GM12878 (cell line): ENCODE results near the gene BCS1L. TPM values are rescaled to one million over a fixed set of nuclear protein-coding genes. Genes with fewer than 3 reads are reported as not detected.
A peak's percentile ranks its signal among the peaks of the same experiment; 100 is the strongest.

Experiments
- CTCF ChIP-seq, 3 experiments: IDR thresholded peaks in 2 of 3; conservative IDR thresholded peaks in 1 of 3; 2 replicates each; pipeline ENCODE4 v1.5.1; 2011; ENCODE audit warnings: low read depth in 3 of 3, low read length in 3 of 3, mild to moderate bottlenecking in 3 of 3, control low read depth in 2 of 3, moderate library complexity in 2 of 3, inconsistent platforms in 1 of 3, mixed read lengths in 1 of 3; ENCODE audit not compliant: control insufficient read depth in 2 of 3, insufficient read depth in 1 of 3; ENCODE audit errors: extremely low read depth in 1 of 3
- HCFC1 ChIP-seq: fragments of 150-350 bp; IDR thresholded peaks from 2 replicates; pipeline ENCODE4 v1.6.1; 2014; ENCODE audit warnings: low read length
- HDGF ChIP-seq: fragments of 450-650 bp; IDR thresholded peaks from 2 replicates; pipeline ENCODE4 v1.6.1; 2016; ENCODE audit warnings: antibody characterized with exemption
- SMARCA5 ChIP-seq: fragments of 450-650 bp; IDR thresholded peaks from 2 replicates; pipeline ENCODE4 v1.6.1; 2017; ENCODE audit warnings: mild to moderate bottlenecking
- SPI1 ChIP-seq: IDR thresholded peaks from 2 replicates; pipeline ENCODE4 v1.6.1; 2011; ENCODE audit warnings: low read depth, mild to moderate bottlenecking, low read length, moderate library complexity, borderline replicate concordance; ENCODE audit not compliant: insufficient read depth
- YBX1 ChIP-seq: fragments of 450-650 bp; IDR thresholded peaks from 2 replicates; pipeline ENCODE4 v1.6.1; 2016; ENCODE audit warnings: antibody characterized with exemption
- polyA plus RNA-seq, 11 experiments: library from polyadenylated mRNA; depleted of rRNA in 4 of 11; unstranded in 6 of 11; stranded (reverse) in 5 of 11; fragments of >200 nt; fragmentation: Nextera tagmentation in 4 of 11; fragmentation: Illumina TruSeq in 1 of 11; extraction: Ambion mirVana in 4 of 11; extraction: Trizol in 1 of 11; gene quantifications; 1 replicate in 1 of 11; 2 replicates in 10 of 11; pipeline versions ENCODE4 v1.2.1 to v1.2.3, GENCODE V29; 2011 to 2016; ENCODE audit warnings: inconsistent platforms in 2 of 11, missing spikeins in 2 of 11, low read depth in 1 of 11
- total RNA-seq, 4 experiments: library from RNA; depleted of rRNA in 3 of 4; stranded (reverse); fragments of >200 nt in 3 of 4; fragmentation: Illumina TruSeq in 1 of 4; extraction: Trizol in 1 of 4; gene quantifications; 2 replicates each; pipeline versions ENCODE4 v1.2.1 to v1.2.3, GENCODE V29; 2013 to 2021
- TF ChIP-seq, protein P1 (sequence below): fragments of 450-650 bp; IDR thresholded peaks from 2 replicates; pipeline ENCODE4 v1.6.1; 2016; ENCODE audit warnings: mild to moderate bottlenecking

The BCS1L gene
- total and polyA plus RNA-seq, 10 of the 15 experiments (the other 5 are each of a cell fraction or from before 2014, with no cell fraction given), result 40.4 to 114 (median 65.2) TPM

GRCh38 chr2:218710687-218711549 is 51.4 kb downstream of the BCS1L start, which contains the start of gene TTLL4 (continued):
- TF ChIP-seq YBX1 (no peak), CTCF (IDR thresholded peaks at IDR 0.05 in 2 of 3, conservative IDR thresholded peaks at IDR 0.05 in 1 of 3; ENCODE audit: control insufficient read depth in 2 of 3, extremely low read depth in 1 of 3, insufficient read depth in 1 of 3, low read depth in 3 of 3, low read length in 3 of 3) (peak; percentile 81 to 95 (median 87)), HDGF (peak; percentile 69; the same call in 1 of the 2 replicates), SPI1 (peak; percentile 75), SMARCA5 (peak; percentile 78; the same call in 1 of the 2 replicates), HCFC1 (peak; percentile 90)
- TF ChIP-seq, protein P1, sequence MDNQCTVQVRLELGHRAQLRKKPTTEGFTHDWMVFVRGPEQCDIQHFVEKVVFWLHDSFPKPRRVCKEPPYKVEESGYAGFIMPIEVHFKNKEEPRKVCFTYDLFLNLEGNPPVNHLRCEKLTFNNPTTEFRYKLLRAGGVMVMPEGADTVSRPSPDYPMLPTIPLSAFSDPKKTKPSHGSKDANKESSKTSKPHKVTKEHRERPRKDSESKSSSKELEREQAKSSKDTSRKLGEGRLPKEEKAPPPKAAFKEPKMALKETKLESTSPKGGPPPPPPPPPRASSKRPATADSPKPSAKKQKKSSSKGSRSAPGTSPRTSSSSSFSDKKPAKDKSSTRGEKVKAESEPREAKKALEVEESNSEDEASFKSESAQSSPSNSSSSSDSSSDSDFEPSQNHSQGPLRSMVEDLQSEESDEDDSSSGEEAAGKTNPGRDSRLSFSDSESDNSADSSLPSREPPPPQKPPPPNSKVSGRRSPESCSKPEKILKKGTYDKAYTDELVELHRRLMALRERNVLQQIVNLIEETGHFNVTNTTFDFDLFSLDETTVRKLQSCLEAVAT, result 0 out of 2 replicates have a peak, but pooled peaks have one; percentile 6
